ENCODE results near the gene VEZT. TPM values are rescaled to one million over a fixed set of nuclear protein-coding genes. Genes with fewer than 3 reads are reported as not detected.
"Not testable (repeated sequence)": the region's sequence is repeated elsewhere in the genome, so short reads cannot be mapped to it uniquely, and the experiment has no call there.

The VEZT gene
- total RNA-seq, 1 donor from 2014 or later, result 69.9 TPM

DNA sequence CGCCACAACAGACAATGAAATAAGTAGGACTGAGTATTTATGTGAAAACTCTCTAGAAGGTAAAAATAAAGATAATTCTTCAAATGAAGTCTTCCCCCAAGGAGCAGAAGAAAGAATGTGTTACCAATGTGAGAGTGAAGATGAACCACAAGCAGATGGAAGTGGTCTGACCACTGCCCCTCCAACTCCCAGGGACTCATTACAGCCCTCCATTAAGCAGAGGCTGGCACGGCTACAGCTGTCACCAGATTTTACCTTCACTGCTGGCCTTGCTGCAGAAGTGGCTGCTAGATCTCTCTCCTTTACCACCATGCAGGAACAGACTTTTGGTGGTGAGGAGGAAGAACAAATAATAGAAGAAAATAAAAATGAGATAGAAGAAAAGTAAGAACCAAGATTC lies 82.7 kb downstream of the VEZT start:
- intact Hi-C loops (cut with DNase I), result no loop called here
- Histone ChIP-seq H3K4me3 (no peak overlapping the region), H3K36me3 (peaks cover 54% of the 10 kb centered on the region), H3K27ac (no peak overlapping the region), H3K9me3 (no peaks in the 10 kb centered on the region), H3K4me1 (peaks cover 3% of the 10 kb centered on the region), H3K27me3 (no peaks in the 10 kb centered on the region)
- TF ChIP-seq, protein P1, sequence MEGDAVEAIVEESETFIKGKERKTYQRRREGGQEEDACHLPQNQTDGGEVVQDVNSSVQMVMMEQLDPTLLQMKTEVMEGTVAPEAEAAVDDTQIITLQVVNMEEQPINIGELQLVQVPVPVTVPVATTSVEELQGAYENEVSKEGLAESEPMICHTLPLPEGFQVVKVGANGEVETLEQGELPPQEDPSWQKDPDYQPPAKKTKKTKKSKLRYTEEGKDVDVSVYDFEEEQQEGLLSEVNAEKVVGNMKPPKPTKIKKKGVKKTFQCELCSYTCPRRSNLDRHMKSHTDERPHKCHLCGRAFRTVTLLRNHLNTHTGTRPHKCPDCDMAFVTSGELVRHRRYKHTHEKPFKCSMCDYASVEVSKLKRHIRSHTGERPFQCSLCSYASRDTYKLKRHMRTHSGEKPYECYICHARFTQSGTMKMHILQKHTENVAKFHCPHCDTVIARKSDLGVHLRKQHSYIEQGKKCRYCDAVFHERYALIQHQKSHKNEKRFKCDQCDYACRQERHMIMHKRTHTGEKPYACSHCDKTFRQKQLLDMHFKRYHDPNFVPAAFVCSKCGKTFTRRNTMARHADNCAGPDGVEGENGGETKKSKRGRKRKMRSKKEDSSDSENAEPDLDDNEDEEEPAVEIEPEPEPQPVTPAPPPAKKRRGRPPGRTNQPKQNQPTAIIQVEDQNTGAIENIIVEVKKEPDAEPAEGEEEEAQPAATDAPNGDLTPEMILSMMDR (IDR thresholded peaks at IDR 0.05), result no peak
- DNase-seq (no peak), ATAC-seq (no peak)

DNA sequence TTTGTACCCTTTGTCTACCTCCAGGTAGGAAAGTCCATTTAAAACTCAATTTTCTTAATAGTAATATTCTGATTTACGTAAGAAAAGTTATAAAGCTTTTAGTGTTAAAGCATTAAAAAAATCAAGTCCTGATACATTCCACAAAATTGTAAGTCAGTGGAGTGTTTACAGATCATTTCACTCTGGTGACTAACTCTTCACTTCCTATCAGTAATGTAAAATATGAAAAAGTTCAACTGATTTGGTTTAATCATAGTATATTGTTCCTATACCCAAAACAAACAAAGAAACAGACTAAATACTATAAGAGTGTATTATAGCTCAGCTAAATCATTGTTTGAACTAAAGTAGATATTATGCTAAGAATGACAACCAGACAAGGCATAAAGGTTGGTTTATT lies 85.9 kb downstream of the VEZT start:
- ATAC-seq, result no peak
- H3K27me3 ChIP-seq, result no peaks in the 10 kb centered on the region
- H3K36me3 ChIP-seq, result peaks cover 32% of the 10 kb centered on the region
- no peak for DNase-seq
- no peak overlapping the region for H3K4me3 ChIP-seq
- intact Hi-C loops (cut with DNase I), result no loop called here
- no peaks in the 10 kb centered on the region for H3K9me3 ChIP-seq
- H3K4me1 ChIP-seq, result peaks cover 3% of the 10 kb centered on the region
- TF ChIP-seq, protein P1 (IDR thresholded peaks at IDR 0.05), result no peak
- no peak overlapping the region for H3K27ac ChIP-seq

DNA sequence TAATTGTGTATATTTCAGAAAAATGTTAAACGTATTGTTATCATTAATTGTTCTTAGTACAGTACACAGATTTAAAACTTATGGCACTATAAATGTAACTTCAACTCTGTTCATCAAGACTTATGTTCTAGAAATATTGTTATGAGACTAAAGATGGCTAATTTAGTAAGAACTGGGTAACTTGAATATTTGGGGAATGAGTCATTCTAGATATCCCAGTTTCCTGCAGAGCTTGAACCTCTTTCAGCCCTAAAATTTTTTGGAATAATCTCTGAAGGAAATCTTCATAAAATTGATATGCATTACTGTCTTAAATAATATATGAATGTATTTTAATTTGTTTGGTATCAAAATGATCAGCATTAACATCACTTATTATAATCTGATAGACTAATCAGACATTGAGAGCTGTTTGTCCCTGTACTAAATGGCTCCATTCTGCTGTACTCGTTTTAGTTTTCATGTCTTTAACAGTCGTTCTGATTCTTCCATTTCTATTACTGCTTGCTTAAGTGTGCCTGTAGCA lies 87.1 kb downstream of the VEZT start:
- Histone ChIP-seq H3K4me1 (peaks cover 3% of the 10 kb centered on the region), H3K9me3 (no peaks in the 10 kb centered on the region), H3K4me3 (no peak overlapping the region), H3K36me3 (peaks cover 33% of the 10 kb centered on the region), H3K27me3 (no peaks in the 10 kb centered on the region), H3K27ac (no peak overlapping the region)
- intact Hi-C loops (cut with DNase I), result no loop called here
- ATAC-seq (no peak), DNase-seq (no peak)
- TF ChIP-seq, protein P1 (IDR thresholded peaks at IDR 0.05), result no peak

DNA sequence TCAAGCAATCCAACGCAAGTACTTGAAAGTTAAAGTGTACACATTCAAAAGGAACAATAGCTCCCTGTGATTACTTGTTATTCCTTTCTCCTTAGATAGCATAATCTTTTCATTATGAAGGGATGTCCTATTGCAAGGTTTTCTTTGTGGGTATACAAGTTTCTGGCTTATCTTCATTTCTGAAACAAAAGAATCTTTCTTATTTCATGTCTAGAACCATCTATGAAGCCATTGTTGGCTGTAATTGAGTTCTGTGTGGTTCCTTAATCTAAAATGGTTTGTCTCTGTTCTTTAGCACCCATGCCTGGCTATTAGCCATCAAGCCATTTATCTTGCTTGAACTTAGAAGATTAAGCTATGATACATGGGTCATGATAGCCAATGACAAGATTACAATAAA lies 95.0 kb downstream of the VEZT start:
- Histone ChIP-seq H3K4me3 (no peak overlapping the region), H3K27ac (no peak overlapping the region), H3K36me3 (peaks cover 17% of the 10 kb centered on the region), H3K9me3 (no peaks in the 10 kb centered on the region), H3K4me1 (no peaks in the 10 kb centered on the region), H3K27me3 (no peaks in the 10 kb centered on the region)
- DNase-seq (no peak), ATAC-seq (no peak)
- TF ChIP-seq, protein P1 (IDR thresholded peaks at IDR 0.05), result no peak
- intact Hi-C loops (cut with DNase I), result no loop called here

DNA sequence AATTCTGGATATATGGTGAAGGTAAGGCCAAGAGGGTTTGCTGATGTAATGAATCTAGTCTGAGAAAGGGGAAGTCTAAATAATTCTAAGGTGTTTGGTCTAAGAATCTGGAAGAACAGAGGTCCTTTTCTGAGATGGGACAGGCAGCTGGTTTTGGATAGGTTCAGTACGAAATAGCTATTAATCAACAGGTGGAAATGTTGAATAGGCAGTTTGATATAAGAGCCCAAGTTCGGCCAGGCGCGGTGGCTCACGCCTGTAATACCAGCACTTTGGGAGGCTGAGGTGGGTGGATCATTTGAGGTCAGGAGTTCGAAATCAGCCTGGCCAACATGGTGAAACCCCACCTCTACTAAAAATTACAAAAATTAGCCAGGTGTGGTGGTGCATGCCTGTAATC lies 97.1 kb downstream of the VEZT start:
- H3K4me1 ChIP-seq; DNase-seq; H3K27ac ChIP-seq; H3K27me3 ChIP-seq; ATAC-seq; H3K9me3 ChIP-seq; intact Hi-C loops (cut with DNase I); H3K36me3 ChIP-seq; H3K4me3 ChIP-seq: not testable (repeated sequence)

DNA sequence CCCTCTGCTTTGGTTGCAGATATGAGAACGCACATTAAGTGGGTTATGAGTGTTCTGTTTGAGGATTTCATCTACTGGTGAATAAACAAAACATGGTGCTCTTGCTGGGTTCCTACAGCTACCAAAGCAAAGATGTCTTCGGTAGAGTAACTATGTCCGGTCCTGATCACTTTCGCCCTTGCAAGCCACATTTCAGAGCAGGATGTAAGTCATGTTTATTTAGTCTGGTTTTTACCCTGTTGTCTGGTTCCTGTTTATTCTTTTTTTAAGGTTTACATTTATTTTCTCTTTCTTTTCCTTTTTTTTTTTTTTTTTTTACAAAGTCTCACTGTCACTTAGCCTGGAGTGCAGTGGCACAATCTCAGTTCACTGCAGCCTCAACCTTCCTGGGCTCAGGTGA lies 99.2 kb downstream of the VEZT start:
- Histone ChIP-seq H3K27me3 (no peaks in the 10 kb centered on the region), H3K4me1 (peaks cover 1% of the 10 kb centered on the region), H3K36me3 (no peaks in the 10 kb centered on the region), H3K27ac (no peak overlapping the region), H3K4me3 (no peak overlapping the region), H3K9me3 (no peaks in the 10 kb centered on the region)
- DNase-seq (no peak), ATAC-seq (no peak)
- intact Hi-C loops (cut with DNase I), result no loop called here
- TF ChIP-seq, protein P1 (IDR thresholded peaks at IDR 0.05), result no peak
